Left ventricle myocardium superior (tissue), 1 donor: ENCODE measurements around the gene NRG3. TPM values are rescaled to one million over a fixed set of nuclear protein-coding genes. Genes with fewer than 3 reads are reported as not detected.

ENCODE experiments used
- ATAC-seq: fragments of 200-7000 bp; cut with Tn5 transposase; one replicate; pipeline ENCODE4 v1.9.1; 2020; ENCODE audit warnings: mild to moderate bottlenecking, moderate library complexity
- DNase-seq: peaks from one replicate; pipeline ENCODE4 v3.0.0-alpha.2; 2020
- intact Hi-C: fragments of 100-400 bp; cut with micrococcal nuclease; formaldehyde crosslinking; loops from one replicate; pipeline ENCODE4 v1.11.0; 2022
- total RNA-seq: library from RNA; stranded (reverse); fragmentation: NEBNext Ultra II Directional; extraction: Animal tissue kit (Norgen Biotek cat#: 25700); gene quantifications from one replicate; pipeline ENCODE4 v1.2.1, GENCODE V29; 2021
- donor health status: DM: no; HTN: yes; CAD: no; lungs with severe emphysema.

Gene NRG3
- total RNA-seq, 1 donor from 2014 or later, result 0.15 TPM

GRCh38 chr10:82575318-82575717, 700.3 kb downstream of the NRG3 start:
- ATAC-seq (no peak), DNase-seq (no peak)
- intact Hi-C loops, result no loop called here

- no peak for DNase-seq
- no peak for ATAC-seq
- intact Hi-C loops, result no loop called here
Measured at GRCh38 chr10:82576093-82576492, 701.1 kb downstream of the NRG3 start.

DNA sequence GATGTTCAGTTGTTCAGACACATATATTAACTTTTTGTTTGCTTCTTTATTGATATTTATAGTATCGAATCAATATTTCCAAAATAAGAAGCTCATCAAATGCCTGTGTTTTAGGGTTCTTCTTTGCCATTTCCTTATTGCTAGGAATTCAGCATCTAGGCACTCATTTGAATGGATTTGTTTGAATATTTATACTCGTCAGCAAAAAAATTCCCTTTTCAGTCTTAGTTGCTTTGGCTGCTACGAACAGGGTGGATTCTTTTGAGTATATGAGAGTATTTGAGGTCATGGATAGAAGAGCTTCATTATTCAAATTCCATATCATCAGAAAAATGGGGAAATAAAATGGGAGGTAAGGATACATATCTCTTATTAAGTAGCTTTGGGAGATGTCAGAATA, 706.9 kb downstream of the NRG3 start:
- DNase-seq (no peak), ATAC-seq (no peak)
- intact Hi-C loops, result no loop called here

GRCh38 chr10:82591421-82591820, 716.4 kb downstream of the NRG3 start:
- DNase-seq (no peak), ATAC-seq (no peak)
- intact Hi-C loops, result no loop called here

- intact Hi-C loops, result no loop called here
- no peak for DNase-seq
- ATAC-seq, result no peak
Measured at GRCh38 chr10:82597840-82598239, 722.8 kb downstream of the NRG3 start.

DNA sequence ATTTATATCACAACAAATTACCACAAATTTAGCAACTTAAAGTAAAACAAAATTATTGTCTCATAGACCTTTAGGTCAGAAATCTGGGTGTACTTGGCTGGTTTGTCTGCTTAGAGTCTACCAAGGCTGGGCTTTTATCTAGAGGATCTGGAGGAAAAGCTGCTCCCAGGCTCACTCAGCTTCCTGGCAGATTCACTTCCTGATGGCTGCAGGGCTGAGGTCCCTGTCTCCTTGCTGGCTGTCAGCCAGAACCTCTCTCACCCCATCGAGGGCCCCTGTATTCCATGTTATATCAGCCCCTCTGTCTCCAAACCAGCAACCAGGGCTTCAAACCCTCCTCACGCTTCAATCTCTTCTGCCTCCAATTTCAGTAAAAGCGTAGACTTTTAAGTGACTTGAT, 734.9 kb downstream of the NRG3 start:
- intact Hi-C loops, result no loop called here
- ATAC-seq (no peak), DNase-seq (no peak)

DNA sequence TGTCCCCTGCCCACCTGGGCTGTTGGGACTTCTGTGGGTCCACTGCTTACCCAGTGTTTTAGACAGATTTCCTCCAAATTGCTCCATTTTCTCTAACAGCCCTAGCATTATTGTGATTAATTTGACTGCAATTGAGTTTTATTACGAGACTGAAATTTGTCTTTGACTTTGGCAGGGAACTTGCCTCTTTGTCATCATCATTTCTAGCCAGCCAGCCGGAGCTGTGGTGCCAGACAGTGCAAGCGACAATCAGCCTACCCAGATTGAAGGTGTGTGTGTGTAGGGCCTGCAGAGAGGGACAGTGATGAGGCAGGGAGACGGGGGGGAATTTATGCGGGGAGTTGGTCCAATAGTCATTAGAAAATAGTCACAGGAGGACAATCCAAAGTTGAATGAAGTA, 743.0 kb downstream of the NRG3 start:
- ATAC-seq, result no peak
- no peak for DNase-seq
- intact Hi-C loops, result no loop called here

- intact Hi-C loops, result no loop called here
- ATAC-seq (peak; percentile 43), DNase-seq (no peak)
Measured at GRCh38 chr10:82621680-82622079, 746.7 kb downstream of the NRG3 start.

DNA sequence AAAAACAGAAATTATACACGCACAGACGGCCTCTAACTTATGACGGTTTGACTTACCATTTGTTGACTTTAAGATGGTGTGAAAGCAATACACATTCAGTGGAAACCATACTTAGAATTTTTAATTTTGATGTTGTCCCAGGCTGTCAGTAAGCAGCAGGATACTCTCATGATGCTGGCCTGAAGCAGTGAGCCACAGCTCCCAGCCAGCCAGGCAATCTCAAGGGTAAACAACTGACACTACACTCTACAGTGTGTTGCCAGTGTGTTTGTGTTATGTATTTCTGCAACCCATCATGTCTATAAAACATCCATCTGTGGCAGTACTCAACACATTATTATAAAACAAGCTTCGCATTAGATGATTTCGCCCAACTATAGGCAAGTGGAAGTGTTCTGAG, 747.5 kb downstream of the NRG3 start:
- ATAC-seq, result peak; percentile 70
- DNase-seq, result no peak
- intact Hi-C loops, result no loop called here

DNA sequence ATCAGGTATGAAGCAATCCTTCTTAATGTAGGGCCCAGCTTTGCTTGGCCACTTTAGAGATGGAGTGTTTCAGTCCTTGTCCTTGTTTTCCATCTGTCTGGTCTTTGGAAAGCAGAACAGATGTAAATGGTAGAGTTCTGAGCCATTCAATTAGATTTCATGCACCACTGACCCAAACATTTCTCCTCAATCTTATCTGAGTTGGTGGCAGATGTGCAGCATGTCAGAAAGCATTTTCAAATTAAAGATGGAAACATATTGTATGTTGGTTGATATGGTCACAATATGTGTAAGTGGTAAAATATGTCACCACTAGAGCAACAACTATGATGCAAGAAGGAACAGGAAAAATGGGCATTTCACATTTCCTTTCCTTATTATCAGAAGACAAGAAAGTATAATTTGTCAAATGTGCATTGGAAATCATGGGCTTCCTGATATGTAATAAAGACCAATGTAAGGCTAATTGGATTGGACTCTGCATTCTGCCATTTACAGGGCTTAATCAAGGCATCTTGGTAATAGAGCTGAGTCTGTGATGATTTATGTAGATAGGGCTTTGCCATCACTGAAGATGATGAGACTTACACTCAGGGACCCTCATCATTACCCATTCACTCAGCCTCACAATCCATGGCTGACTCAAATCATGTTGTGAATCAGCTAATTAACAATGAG, 750.7 kb downstream of the NRG3 start:
- intact Hi-C loops, result no loop called here
- ATAC-seq, result no peak

DNA sequence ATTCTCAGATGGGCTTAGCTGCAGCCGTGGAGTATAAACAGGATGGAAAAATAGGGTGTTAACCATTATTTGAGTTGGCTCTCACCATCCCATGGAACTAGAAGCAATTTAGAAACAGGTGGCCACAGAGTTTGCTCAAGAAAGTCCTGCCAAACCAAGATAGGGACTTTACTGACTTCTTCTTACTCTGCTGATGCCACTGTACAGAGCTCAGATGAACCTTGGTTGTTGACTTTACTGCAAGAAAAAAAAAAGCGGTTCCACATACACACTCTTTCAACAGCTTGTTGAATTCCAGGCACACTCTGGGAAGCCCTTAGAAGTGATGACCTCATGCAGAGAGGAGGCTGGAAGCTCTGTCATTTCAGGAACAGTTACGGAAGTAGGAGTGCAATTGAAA, 753.4 kb downstream of the NRG3 start:
- intact Hi-C loops, result no loop called here
- ATAC-seq, result peak; percentile 95
- DNase-seq, result no peak

More for the DNA sequence above, 750.7 kb downstream of the NRG3 start:
- no peak for DNase-seq

DNA sequence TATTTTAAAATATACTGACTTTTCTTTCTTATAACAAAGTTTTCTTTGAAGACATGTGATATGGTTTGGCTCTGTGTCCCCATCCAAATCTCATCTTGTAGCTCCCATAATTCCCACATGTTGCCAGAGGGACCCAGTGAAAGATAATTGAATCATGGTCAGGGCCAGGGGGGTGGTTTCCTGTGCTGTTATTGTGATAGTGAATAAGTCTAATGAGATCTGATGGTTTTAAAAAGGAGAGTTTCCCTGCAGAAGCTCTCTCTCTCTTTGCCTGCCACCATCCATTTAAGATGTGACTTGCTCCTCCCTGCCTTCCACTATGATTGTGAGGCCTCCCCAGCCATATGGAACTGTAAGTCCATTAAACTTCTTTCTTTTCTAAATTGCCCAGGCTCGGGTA, 768.1 kb downstream of the NRG3 start:
- DNase-seq (no peak), ATAC-seq (peak; percentile 22)
- intact Hi-C loops, result no loop called here

DNA sequence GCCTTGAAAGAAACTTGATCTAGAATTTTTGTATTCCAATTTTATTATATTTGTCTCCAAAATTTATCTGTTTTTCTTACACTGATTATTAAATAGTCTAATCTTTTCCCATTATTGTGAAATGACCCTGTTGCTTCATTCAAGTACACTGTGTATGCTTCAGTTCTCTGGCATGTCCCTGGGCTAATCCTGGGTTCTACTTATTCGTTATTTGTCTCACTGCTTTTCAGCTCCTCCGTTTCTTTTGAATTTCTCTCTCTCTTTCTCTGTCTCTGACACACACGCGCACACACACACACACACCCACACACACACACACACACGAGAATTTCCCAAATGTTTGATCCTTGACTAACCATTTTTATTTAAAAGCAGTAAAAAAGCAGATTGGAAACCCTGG, 768.6 kb downstream of the NRG3 start:
- intact Hi-C loops, result no loop called here
- peak; percentile 93 for ATAC-seq

GRCh38 chr10:82645221-82645620, 770.2 kb downstream of the NRG3 start:
- DNase-seq (no peak), ATAC-seq (peak; percentile 45)
- intact Hi-C loops, result no loop called here

More for the DNA sequence above, 768.6 kb downstream of the NRG3 start:
- DNase-seq, result peak; percentile 33

DNA sequence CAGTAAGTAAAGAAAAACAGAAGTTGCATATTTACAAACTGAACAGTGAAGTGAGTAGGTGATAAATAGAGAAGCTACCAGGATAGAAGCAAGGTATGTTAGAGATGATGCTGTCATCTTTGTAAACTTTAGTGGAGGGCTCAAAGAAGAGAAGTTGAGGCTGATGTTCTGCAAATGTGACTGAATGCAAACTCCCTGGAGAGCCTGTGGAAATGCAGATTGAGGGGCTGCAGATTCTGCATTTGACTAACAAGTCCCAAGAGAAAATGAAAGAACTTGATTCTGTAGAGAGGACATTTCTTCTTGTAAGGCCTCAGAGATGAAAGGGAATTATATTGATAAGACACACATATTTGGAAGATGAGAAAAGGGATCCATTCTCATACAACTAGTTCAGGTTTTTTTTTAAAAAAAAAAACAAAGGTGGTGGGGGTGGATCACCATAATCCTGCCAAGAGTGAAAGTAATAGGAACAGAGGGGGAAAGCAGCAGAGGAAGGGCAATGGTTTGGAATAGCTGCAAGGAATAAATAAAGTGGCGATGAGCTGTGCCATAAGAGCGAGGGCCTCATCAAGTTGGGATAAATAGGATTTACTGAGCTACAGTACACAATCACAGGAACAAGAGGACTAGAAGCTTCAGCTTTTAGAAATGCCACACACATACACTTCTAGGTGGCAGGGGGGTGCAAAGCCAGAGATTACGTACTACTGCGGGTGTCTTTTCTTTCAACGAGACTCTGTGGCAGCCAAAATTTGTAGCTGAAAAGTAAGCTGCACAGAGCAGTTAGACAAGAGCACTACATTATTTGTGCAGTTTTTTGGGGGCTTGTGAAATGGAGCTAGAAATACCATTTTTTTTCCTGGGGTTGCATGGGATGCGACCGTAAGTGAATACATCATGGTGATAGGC, 778.5 kb downstream of the NRG3 start:
- ATAC-seq, result no peak
- intact Hi-C loops, result no loop called here
- no peak for DNase-seq

DNA sequence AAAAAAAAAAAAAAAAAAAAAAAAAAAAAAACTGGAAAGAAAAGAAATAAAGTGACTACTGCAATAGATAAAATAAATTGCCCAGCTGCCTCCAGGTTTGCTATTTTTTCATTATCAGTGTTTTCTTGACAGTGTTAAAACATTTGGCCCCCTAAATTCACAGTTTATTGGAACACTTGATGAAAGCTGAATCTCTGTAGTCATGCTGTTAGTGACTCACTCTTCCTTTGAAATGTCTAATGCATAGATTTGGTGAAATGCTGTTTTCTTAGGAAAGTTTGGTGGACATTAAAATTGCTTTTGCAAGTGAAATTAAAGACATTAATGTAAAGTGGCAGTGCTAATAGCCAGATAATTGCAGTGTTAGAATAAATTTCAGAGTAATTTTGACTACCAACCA, 785.2 kb downstream of the NRG3 start:
- no peak for ATAC-seq
- no peak for DNase-seq
- intact Hi-C loops, result no loop called here

DNA sequence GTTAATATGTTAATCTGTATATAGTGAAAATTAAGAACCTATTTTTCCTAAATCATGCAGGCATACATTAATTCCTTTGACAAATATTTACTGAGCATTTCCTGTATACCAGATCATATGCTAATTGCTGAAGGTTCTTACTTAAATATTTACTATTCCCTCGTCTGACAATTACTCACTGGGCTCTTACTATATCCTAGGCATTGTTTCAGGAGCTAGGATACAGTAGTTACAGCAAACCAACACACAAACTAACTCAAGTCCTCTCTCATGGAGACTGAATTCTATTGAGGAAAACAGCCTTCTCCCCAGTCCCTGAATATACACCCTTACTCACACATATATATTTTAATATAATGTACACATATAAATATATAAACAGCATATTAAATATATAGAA, 786.0 kb downstream of the NRG3 start:
- no peak for ATAC-seq
- intact Hi-C loops, result no loop called here

GRCh38 chr10:82661701-82662100, 786.7 kb downstream of the NRG3 start:
- DNase-seq, result no peak
- no peak for ATAC-seq
- intact Hi-C loops, result no loop called here

More for the DNA sequence above, 786.0 kb downstream of the NRG3 start:
- DNase-seq, result no peak

DNA sequence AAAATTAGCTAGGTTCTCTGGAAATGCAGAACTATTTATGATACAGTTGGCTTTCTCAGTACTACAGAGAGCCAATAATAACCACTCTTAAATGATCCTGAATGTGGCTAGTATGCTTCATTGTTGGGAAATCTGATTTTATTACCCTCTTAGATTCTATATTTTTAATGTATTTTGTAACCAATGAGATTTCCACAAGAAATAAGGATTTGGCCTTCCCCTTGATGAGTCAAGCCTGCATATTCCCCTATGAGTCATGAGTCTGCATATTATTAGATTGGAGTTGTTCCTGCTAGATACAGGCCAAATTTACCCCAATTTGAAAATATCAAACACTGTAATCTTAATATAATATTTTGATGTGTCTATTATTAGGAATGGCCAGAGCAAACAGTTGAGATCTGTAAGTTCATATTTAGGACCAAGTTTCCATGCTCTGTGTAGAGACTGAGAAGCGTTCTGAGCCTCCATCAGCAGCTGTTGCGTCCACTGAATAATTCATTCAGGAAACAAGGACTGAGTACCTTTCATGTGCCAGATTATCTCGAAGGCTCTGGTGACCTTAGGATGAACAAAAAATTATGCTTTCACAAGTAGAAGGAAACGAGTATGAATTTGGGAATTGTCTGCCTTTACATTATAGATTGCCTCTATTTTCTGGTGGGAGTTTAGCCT, 793.4 kb downstream of the NRG3 start:
- intact Hi-C loops, result no loop called here
- ATAC-seq, result peak; percentile 45

GRCh38 chr10:82674036-82674435, 799.0 kb downstream of the NRG3 start:
- ATAC-seq, result no peak
- DNase-seq, result no peak
- intact Hi-C loops, result no loop called here

More for the DNA sequence above, 793.4 kb downstream of the NRG3 start:
- no peak for DNase-seq
